SK-N-SH (cell line): ENCODE data around the gene MRPS6. TPM values are rescaled to one million over a fixed set of nuclear protein-coding genes. Genes with fewer than 3 reads are reported as not detected.

ENCODE experiments used
- CTCF ChIA-PET: fragments of 300-600, 350-600 bp; formaldehyde crosslinking; extraction: SDS; loops from one replicate; lab custom pipeline; 2021; lab: Yijun Ruan, JAX
- POLR2A ChIA-PET: fragments of 350-600 bp; sonication (Branson Sonifier 250); formaldehyde crosslinking; extraction: SDS; loops from one replicate; lab custom pipeline; 2020; ENCODE audit warnings: antibody characterized with exemption, inconsistent platforms; lab: Yijun Ruan, JAX
- DNase-seq: peaks from one replicate; pipeline ENCODE4 v3.0.0; 2012
- H2AFZ ChIP-seq: fragments of 200-600 bp; sonication (generic); 2 replicates; pipeline ENCODE4 v1.8.1; 2016; ENCODE audit warnings: antibody characterized with exemption, mild to moderate bottlenecking, low read depth
- H3F3A ChIP-seq: fragments of 200-600 bp; sonication (generic); replicated peaks from 2 replicates; pipeline ENCODE3; 2016; ENCODE audit warnings: antibody characterized with exemption, mild to moderate bottlenecking; ENCODE audit not compliant: insufficient read depth
- H3K27ac ChIP-seq, 2 experiments: fragments of 200-500 bp in 1 of 2; fragments of 200-600 bp in 1 of 2; sonication (Bioruptor generic) in 1 of 2; sonication (generic), shearing (Covaris generic) in 1 of 2; 2 replicates each; pipeline versions ENCODE4 v1.5.1 to v1.6.1; 2014 to 2016; ENCODE audit warnings: low read depth in 2 of 2, inconsistent platforms in 1 of 2, low read length in 1 of 2, mild to moderate bottlenecking in 1 of 2, mixed read lengths in 1 of 2
- H3K27me3 ChIP-seq: fragments of 200-600 bp; sonication (generic), shearing (Covaris generic); 2 replicates; pipeline ENCODE4 v1.6.1; 2016; ENCODE audit warnings: mixed run types; ENCODE audit not compliant: insufficient read depth
- H3K36me3 ChIP-seq, 2 experiments: fragments of 200-500 bp in 1 of 2; fragments of 200-600 bp in 1 of 2; sonication (Bioruptor generic) in 1 of 2; sonication (generic) in 1 of 2; replicated peaks in 1 of 2; 2 replicates each; pipeline versions ENCODE3 to v1.5.1; 2014 to 2016; ENCODE audit warnings: low read length in 1 of 2, mild to moderate bottlenecking in 1 of 2; ENCODE audit not compliant: insufficient read depth in 2 of 2, control insufficient read depth in 1 of 2
- H3K4me1 ChIP-seq, 2 experiments: fragments of 200-500 bp in 1 of 2; fragments of 200-600 bp in 1 of 2; sonication (Bioruptor generic) in 1 of 2; sonication (generic), shearing (Covaris generic) in 1 of 2; 2 replicates each; pipeline versions ENCODE4 v1.5.1 to v1.6.1; 2014 to 2016; ENCODE audit warnings: low read depth in 1 of 2, low read length in 1 of 2, mixed run types in 1 of 2; ENCODE audit not compliant: insufficient read depth in 2 of 2, control insufficient read depth in 1 of 2
- H3K4me2 ChIP-seq: fragments of 200-600 bp; sonication (generic), shearing (Covaris generic); 2 replicates; pipeline ENCODE4 v1.6.1; 2017; ENCODE audit warnings: mixed run types
- H3K4me3 ChIP-seq, 2 experiments: fragments of 200-500 bp in 1 of 2; fragments of 200-600 bp in 1 of 2; sonication (Bioruptor generic) in 1 of 2; sonication (generic), shearing (Covaris generic) in 1 of 2; 2 replicates each; pipeline versions ENCODE4 v1.5.1 to v1.8.1; 2014 to 2016; ENCODE audit warnings: low read depth in 2 of 2, inconsistent platforms in 1 of 2, low read length in 1 of 2, mild to moderate bottlenecking in 1 of 2, mixed read lengths in 1 of 2, moderate library complexity in 1 of 2
- H3K79me2 ChIP-seq: fragments of 200-600 bp; sonication (generic); 2 replicates; pipeline ENCODE4 v1.8.1; 2017; ENCODE audit warnings: mild to moderate bottlenecking; ENCODE audit not compliant: insufficient read depth
- H3K9ac ChIP-seq: fragments of 200-600 bp; sonication (generic); 2 replicates; pipeline ENCODE4 v1.6.1; 2017; ENCODE audit warnings: mixed run types
- H3K9me2 ChIP-seq: fragments of 200-600 bp; sonication (generic); 2 replicates; pipeline ENCODE4 v1.6.1; 2017; ENCODE audit warnings: mixed run types
- H3K9me3 ChIP-seq: fragments of 200-600 bp; sonication (generic); 2 replicates; pipeline ENCODE4 v1.6.1; 2017; ENCODE audit warnings: mixed run types, mild to moderate bottlenecking, moderate library complexity
- H4K20me1 ChIP-seq: fragments of 200-600 bp; sonication (generic); 2 replicates; pipeline ENCODE4 v1.6.1; 2017; ENCODE audit warnings: mild to moderate bottlenecking, mixed run types; ENCODE audit not compliant: insufficient read depth
- EZH2phosphoT487 ChIP-seq: fragments of 200-600 bp; sonication (generic); IDR thresholded peaks from 2 replicates; pipeline ENCODE4 v1.6.1; 2017; ENCODE audit warnings: low read depth, mixed run types, mild to moderate bottlenecking, antibody characterized with exemption, moderate library complexity, borderline replicate concordance
- FOSL2 ChIP-seq: IDR thresholded peaks from 2 replicates; pipeline ENCODE4 v1.4.0; 2012; ENCODE audit warnings: low read depth, mild to moderate bottlenecking, moderate library complexity, borderline replicate concordance
- GABPA ChIP-seq: IDR thresholded peaks from 2 replicates; pipeline ENCODE4 v1.4.0; 2012; ENCODE audit warnings: low read depth, mild to moderate bottlenecking
- GATA2 ChIP-seq: sonication (generic); formaldehyde crosslinking; IDR thresholded peaks from 2 replicates; pipeline ENCODE4 v1.5.0; 2020; ENCODE audit warnings: mild to moderate bottlenecking, missing genetic modification reagents
- JUND ChIP-seq: IDR thresholded peaks from 2 replicates; pipeline ENCODE4 v1.4.0; 2012
- MEF2A ChIP-seq: IDR thresholded peaks from 2 replicates; pipeline ENCODE4 v1.4.0; 2012; ENCODE audit warnings: low read depth, borderline replicate concordance
- RAD21 ChIP-seq: IDR thresholded peaks from 2 replicates; pipeline ENCODE4 v1.6.1; 2012; ENCODE audit warnings: mild to moderate bottlenecking, low read length
- RCOR1 ChIP-seq: fragments of 150-350 bp; IDR thresholded peaks from 2 replicates; pipeline ENCODE4 v1.6.1; 2017; ENCODE audit warnings: antibody characterized with exemption, low read length
- REST ChIP-seq: IDR thresholded peaks from 2 replicates; pipeline ENCODE4 v1.6.1; 2012; ENCODE audit warnings: mild to moderate bottlenecking, low read depth, low read length, moderate library complexity
- SIN3A ChIP-seq: IDR thresholded peaks from 2 replicates; pipeline ENCODE4 v1.6.1; 2012; ENCODE audit warnings: low read depth, mild to moderate bottlenecking, low read length, moderate library complexity, borderline replicate concordance
- SMC3 ChIP-seq: IDR thresholded peaks from 2 replicates; pipeline ENCODE4 v1.6.1; 2012; ENCODE audit warnings: low read depth, low read length, improper control_type of control experiment
- TCF12 ChIP-seq: IDR thresholded peaks from 2 replicates; pipeline ENCODE4 v1.4.0; 2012
- YY1 ChIP-seq: IDR thresholded peaks from 2 replicates; pipeline ENCODE4 v1.4.0; 2012; ENCODE audit warnings: low read depth, mild to moderate bottlenecking
- WGBS: methylation state at CpG from one replicate; pipeline ENCODE4 v1.1.6; 2017; ENCODE audit warnings: low lambda C conversion rate; 5-methylcytosine and 5-hydroxymethylcytosine counted together
- polyA plus RNA-seq, 3 experiments: library from polyadenylated mRNA; depleted of rRNA; stranded (reverse); fragments of >200 nt; gene quantifications; 2 replicates each; pipeline ENCODE4 v1.2.3, GENCODE V29; 2012
- TF ChIP-seq, protein P1 (sequence below): fragments of 150-350 bp; IDR thresholded peaks from 2 replicates; pipeline ENCODE4 v1.6.1; 2016; ENCODE audit warnings: mild to moderate bottlenecking, low read depth, low read length
- TF ChIP-seq, protein P2 (sequence below): fragments of 150-350 bp; IDR thresholded peaks from 2 replicates; pipeline ENCODE4 v1.6.1; 2017; ENCODE audit warnings: antibody characterized with exemption, low read length, low read depth, borderline replicate concordance

The MRPS6 gene
- polyA plus RNA-seq, 1 of the 3 experiments (the other 2 are of a cell fraction), result 69.2 TPM

DNA sequence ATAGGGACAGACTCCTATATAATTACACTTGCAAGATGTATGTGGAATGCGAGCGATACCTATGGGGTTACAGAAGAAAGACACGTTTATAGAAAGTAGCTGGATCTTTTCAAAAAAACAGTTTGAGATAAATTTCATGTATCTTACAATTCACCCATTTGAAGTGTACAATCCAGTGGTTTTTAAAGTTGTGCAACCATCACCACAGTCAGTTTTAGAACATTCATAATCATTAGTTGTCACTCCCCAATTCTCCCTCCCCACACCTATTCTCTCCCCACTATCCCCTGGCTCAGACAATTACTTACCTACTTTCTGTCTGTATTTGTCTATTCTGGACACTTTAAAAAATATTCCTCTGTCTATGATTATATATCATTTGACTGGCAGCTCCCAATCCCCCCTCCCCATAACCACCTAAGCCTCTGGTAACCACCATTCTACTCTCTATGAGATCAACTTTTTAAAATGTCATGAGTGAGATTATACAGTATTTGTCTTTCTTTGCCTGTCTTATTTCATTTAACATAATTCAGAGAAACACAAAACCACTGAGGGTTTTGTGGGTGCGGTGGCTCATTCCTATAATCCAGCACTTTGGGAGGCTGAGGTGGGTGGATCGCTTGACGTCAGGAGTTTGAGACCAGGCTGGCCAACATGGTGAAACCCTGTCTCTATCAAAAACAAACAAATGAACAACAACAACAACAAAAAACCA lies 39.1 kb downstream of the MRPS6 start:
- Histone ChIP-seq H3K27me3 (no peaks in the 10 kb centered on the region), H3F3A (no peaks in the 10 kb centered on the region), H3K36me3 (peaks cover 0 to 15% of the 10 kb centered on the region in 2 experiments), H3K9me3 (no peaks in the 10 kb centered on the region), H3K79me2 (peaks cover 55% of the 10 kb centered on the region), H3K4me1 (peaks cover 3 to 4% of the 10 kb centered on the region in 2 experiments; a peak in 2 of 4 replicates), H3K9me2 (no peaks in the 10 kb centered on the region), H3K27ac (no peak overlapping the region), H3K4me2 (no peak overlapping the region), H3K9ac (no peak overlapping the region), H3K4me3 (no peak overlapping the region), H4K20me1 (0 out of 2 replicates have a peak, but pooled peaks cover 2% of the 10 kb centered on the region), H2AFZ (no peak overlapping the region)
- DNase-seq, result no peak
- WGBS, result 96% methylated on average over 6 of the region's 6 CpGs
- CTCF ChIA-PET, result interaction anchor here (0.5 kb wide), 1 partner anchor 91 kb away, joined by 3 read pairs; no protein-coding TSS in a partner anchor
- POLR2A ChIA-PET, result no interaction called here
- TF ChIP-seq YY1 (no peak), REST (no peak), RAD21 (no peak), EZH2phosphoT487 (no peak), JUND (no peak), SIN3A (no peak), SMC3 (no peak), MEF2A (no peak), RCOR1 (no peak), TCF12 (no peak), GABPA (no peak), GATA2 (no peak), FOSL2 (no peak)
- TF ChIP-seq, protein P1, sequence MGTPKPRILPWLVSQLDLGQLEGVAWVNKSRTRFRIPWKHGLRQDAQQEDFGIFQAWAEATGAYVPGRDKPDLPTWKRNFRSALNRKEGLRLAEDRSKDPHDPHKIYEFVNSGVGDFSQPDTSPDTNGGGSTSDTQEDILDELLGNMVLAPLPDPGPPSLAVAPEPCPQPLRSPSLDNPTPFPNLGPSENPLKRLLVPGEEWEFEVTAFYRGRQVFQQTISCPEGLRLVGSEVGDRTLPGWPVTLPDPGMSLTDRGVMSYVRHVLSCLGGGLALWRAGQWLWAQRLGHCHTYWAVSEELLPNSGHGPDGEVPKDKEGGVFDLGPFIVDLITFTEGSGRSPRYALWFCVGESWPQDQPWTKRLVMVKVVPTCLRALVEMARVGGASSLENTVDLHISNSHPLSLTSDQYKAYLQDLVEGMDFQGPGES, result no peak
- TF ChIP-seq, protein P2, sequence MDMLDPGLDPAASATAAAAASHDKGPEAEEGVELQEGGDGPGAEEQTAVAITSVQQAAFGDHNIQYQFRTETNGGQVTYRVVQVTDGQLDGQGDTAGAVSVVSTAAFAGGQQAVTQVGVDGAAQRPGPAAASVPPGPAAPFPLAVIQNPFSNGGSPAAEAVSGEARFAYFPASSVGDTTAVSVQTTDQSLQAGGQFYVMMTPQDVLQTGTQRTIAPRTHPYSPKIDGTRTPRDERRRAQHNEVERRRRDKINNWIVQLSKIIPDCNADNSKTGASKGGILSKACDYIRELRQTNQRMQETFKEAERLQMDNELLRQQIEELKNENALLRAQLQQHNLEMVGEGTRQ, result no peak
